K562 (cell line): ENCODE measurements around the gene MTHFR. TPM values are rescaled to one million over a fixed set of nuclear protein-coding genes. Genes with fewer than 3 reads are reported as not detected.

Experiments
- CREB3 ChIP-seq: fragments of 450-650 bp; conservative IDR thresholded peaks from 2 replicates; pipeline ENCODE4 v1.6.1; 2016; ENCODE audit warnings: missing genetic modification characterization, low read depth, mild to moderate bottlenecking, missing compliant biosample characterization, moderate library complexity
- DNMT1 ChIP-seq: fragments of 450-650 bp; IDR thresholded peaks from 2 replicates; pipeline ENCODE4 v1.6.1; 2016; ENCODE audit warnings: antibody characterized with exemption, mild to moderate bottlenecking
- ERF ChIP-seq: fragments of 450-650 bp; formaldehyde crosslinking; IDR thresholded peaks from 2 replicates; pipeline ENCODE4 v1.4.0; 2020; ENCODE audit warnings: mild to moderate bottlenecking, mixed read lengths
- FOXJ3 ChIP-seq: sonication (generic); formaldehyde crosslinking; IDR thresholded peaks from 2 replicates; pipeline ENCODE4 v1.4.0; 2020; ENCODE audit warnings: mild to moderate bottlenecking, missing genetic modification reagents
- GTF3C2 ChIP-seq: IDR thresholded peaks from 3 replicates; pipeline ENCODE4 v1.6.1; 2011; ENCODE audit warnings: borderline replicate concordance, mild to moderate bottlenecking, moderate library complexity; ENCODE audit not compliant: insufficient read length; ENCODE audit errors: extremely low read depth
- MXD1 ChIP-seq: fragments of 250-450 bp; sonication (Bioruptor Pico); IDR thresholded peaks from 2 replicates; pipeline ENCODE4 v1.8.0; 2021; ENCODE audit warnings: borderline replicate concordance, mild to moderate bottlenecking, moderate library complexity; ENCODE audit not compliant: poor library complexity, severe bottlenecking
- PTBP1 ChIP-seq: fragments of 200-400 bp; formaldehyde crosslinking; IDR thresholded peaks from 2 replicates; pipeline ENCODE4 v1.6.1; 2017; ENCODE audit warnings: low read depth, low read length
- SPI1 ChIP-seq: IDR thresholded peaks from 2 replicates; pipeline ENCODE4 v1.6.1; 2011; ENCODE audit warnings: low read depth, low read length, control low read depth, borderline replicate concordance
- ZBTB1 ChIP-seq: sonication (generic); formaldehyde crosslinking; IDR thresholded peaks from 2 replicates; pipeline ENCODE4 v1.8.1; 2023; ENCODE audit warnings: missing genetic modification reagents, low read depth, mild to moderate bottlenecking, borderline replicate concordance
- polyA plus RNA-seq, 8 experiments: library from polyadenylated mRNA; depleted of rRNA in 4 of 8; stranded (reverse) in 5 of 8; unstranded in 3 of 8; fragments of >200 nt; fragmentation: Nextera tagmentation in 2 of 8; fragmentation: Illumina TruSeq in 1 of 8; extraction: Ambion mirVana in 2 of 8; extraction: Trizol in 1 of 8; gene quantifications; 2 replicates each; pipeline versions ENCODE4 v1.2.1 to v1.2.3, GENCODE V29; 2011 to 2014; ENCODE audit warnings: inconsistent platforms in 1 of 8, missing spikeins in 1 of 8
- total RNA-seq, 7 experiments: library from RNA; depleted of rRNA in 6 of 7; stranded (reverse); fragments of >200 nt in 6 of 7; fragmentation: Illumina TruSeq in 2 of 7; extraction: Trizol in 2 of 7; gene quantifications; 2 replicates each; pipeline versions ENCODE4 v1.2.1 to v1.2.3, GENCODE V29; 2011 to 2021; ENCODE audit warnings: low replicate concordance in 1 of 7

Gene MTHFR
- total and polyA plus RNA-seq, 9 of the 15 experiments (the other 6 are each of a cell fraction or from before 2014, with no cell fraction given) = 5.0 to 104 (median 62.6) TPM

- no peak for TF ChIP-seq MXD1
- 0 out of 2 replicates have a peak, but pooled peaks have one; percentile 24 for TF ChIP-seq DNMT1
- no peak; the same call in 1 of the 2 replicates for TF ChIP-seq ERF
- TF ChIP-seq CREB3 = no peak
- no peak for TF ChIP-seq SPI1
- no peak for TF ChIP-seq ZBTB1
- TF ChIP-seq GTF3C2 = no peak
- no peak for TF ChIP-seq PTBP1
- TF ChIP-seq FOXJ3 (CRISPR knock-in tag) = no peak
- TF ChIP-seq, all 486 proteins: peak for 152
These were observed 20.6 kb downstream of the MTHFR start (continued) for GRCh38 chr1:11784993-11785769.
